Measurements from ENCODE around the gene ELL2.

Gene ELL2

GRCh38 chr5:95961617-95962474, at the start of gene ELL2:
TSS of gene ELL2 (minus strand) at chr5:95961851. CDS start at chr5:95961721, 130 bp downstream.
- peak; percentile 98 for DNase-seq (ENCODE audit: low spot score)

GRCh38 chr5:96008987-96009647, 47.5 kb upstream of the ELL2 start:
- no peak for DNase-seq (ENCODE audit: low spot score)

GRCh38 chr5:96008487-96008886, 46.8 kb upstream of the ELL2 start:
- DNase-seq (ENCODE audit: low spot score), result no peak

GRCh38 chr5:96007051-96007450, 45.4 kb upstream of the ELL2 start:
- no peak for DNase-seq (ENCODE audit: low spot score)

- no peak for DNase-seq (ENCODE audit: low spot score)
These were observed 44.6 kb upstream of the ELL2 start for GRCh38 chr5:96006291-96006690.

- DNase-seq (ENCODE audit: low spot score), result no peak
These were observed 43.1 kb upstream of the ELL2 start for GRCh38 chr5:96004754-96005153.

GRCh38 chr5:96004087-96004486, 42.4 kb upstream of the ELL2 start:
- DNase-seq (ENCODE audit: low spot score), result no peak

GRCh38 chr5:96001262-96001661, 39.6 kb upstream of the ELL2 start:
- DNase-seq (ENCODE audit: low spot score), result peak; percentile 13

- no peak for DNase-seq (ENCODE audit: low spot score)
These were observed 38.7 kb upstream of the ELL2 start for GRCh38 chr5:96000308-96000707.

GRCh38 chr5:95996904-95997723, 35.5 kb upstream of the ELL2 start:
- DNase-seq (ENCODE audit: low spot score), result no peak

GRCh38 chr5:95995962-95996489, 34.4 kb upstream of the ELL2 start:
- DNase-seq (ENCODE audit: low spot score), result no peak

GRCh38 chr5:95993776-95994175, 32.1 kb upstream of the ELL2 start:
- DNase-seq (ENCODE audit: low spot score), result no peak

- DNase-seq (ENCODE audit: low spot score), result no peak
These were observed 31.6 kb upstream of the ELL2 start for GRCh38 chr5:95993266-95993665.

- DNase-seq (ENCODE audit: low spot score), result no peak
These were observed 27.8 kb upstream of the ELL2 start for GRCh38 chr5:95989283-95990048.

GRCh38 chr5:95988877-95989276, 27.2 kb upstream of the ELL2 start:
- no peak for DNase-seq (ENCODE audit: low spot score)

GRCh38 chr5:95988094-95988493, 26.4 kb upstream of the ELL2 start:
- DNase-seq (ENCODE audit: low spot score), result no peak

- no peak for DNase-seq (ENCODE audit: low spot score)
These were observed 25.4 kb upstream of the ELL2 start for GRCh38 chr5:95986937-95987520.

- no peak for DNase-seq (ENCODE audit: low spot score)
These were observed 24.4 kb upstream of the ELL2 start for GRCh38 chr5:95986001-95986400.

- DNase-seq (ENCODE audit: low spot score), result no peak
These were observed 23.6 kb upstream of the ELL2 start for GRCh38 chr5:95985249-95985648.

GRCh38 chr5:95984287-95984938, 22.8 kb upstream of the ELL2 start:
- peak; percentile 40 for DNase-seq (ENCODE audit: low spot score)

GRCh38 chr5:95983509-95983908, 21.9 kb upstream of the ELL2 start:
- DNase-seq (ENCODE audit: low spot score), result no peak

Data from GM03348 (cell line).